GM18873 (cell line): Measurements from ENCODE around the gene NRP2.

ENCODE experiments used
- ATAC-seq: cut with Tn5 transposase; IDR thresholded peaks from one replicate; pipeline ENCODE4 v1.9.1; 2021; ENCODE audit warnings: mild to moderate bottlenecking, moderate library complexity, moderate number of reproducible peaks; ENCODE audit not compliant: unreplicated experiment, low FRiP score

NRP2 gene

DNA sequence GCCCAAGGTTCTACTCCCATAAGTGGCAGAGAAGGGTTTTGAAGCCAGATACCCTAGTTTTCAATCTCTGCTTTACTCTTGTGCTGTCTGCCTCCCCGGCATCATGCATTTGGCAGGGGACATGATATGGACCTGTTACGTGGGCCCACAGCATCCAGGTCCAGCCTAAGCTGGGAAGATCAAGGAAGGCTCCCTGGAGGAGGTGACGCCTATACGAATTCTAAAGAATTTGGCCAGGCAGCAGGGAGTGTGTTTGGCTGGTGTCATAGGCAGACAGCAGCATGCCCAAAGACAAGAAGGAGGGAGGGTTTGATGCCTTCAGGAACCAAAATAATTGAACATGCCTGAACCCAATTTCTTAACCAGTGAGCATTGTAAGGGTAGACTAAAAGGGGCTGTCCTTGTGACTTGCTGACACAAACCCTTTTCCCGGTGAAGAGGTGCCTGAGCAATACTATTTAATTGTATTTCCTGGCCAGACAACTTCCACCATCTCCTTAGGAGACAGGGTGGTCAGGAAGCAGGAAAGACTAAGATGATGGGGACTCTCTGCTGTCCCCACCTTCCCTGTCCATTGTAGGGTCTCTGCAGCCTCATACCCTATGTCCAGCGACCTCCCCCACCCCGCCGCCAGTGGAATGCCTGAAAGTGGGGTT, 21.3 kb downstream of the NRP2 start:
- ATAC-seq, result no peak

DNA sequence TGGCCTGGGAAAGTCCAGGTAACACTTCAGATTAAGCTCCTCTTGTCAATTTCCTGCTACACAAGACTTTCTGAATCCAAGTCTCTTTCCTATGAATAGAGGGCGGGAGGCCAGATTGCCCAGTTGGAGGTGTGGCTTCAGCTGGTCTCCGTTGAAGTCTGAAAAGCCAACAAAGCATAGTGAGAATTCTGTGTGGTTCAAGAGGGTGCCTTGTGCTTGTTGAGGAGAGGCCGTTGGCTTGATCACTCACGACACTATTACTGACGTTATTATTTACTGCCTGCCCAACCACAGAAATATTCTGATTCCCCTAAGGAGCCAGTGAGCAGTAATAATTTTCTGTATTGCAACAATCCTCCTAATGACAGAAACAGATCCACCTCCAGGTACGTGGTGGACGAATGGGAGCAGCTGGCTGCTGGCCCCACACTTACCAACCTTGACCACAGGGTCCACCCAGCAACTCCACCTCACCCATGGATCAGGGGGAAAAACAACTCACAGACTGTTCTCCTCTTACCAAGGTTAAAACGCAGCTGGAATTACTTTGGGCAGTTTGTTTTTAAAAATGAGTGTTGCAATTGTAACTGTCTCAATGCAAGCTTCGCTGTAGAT, 21.9 kb downstream of the NRP2 start:
- ATAC-seq, result no peak

DNA sequence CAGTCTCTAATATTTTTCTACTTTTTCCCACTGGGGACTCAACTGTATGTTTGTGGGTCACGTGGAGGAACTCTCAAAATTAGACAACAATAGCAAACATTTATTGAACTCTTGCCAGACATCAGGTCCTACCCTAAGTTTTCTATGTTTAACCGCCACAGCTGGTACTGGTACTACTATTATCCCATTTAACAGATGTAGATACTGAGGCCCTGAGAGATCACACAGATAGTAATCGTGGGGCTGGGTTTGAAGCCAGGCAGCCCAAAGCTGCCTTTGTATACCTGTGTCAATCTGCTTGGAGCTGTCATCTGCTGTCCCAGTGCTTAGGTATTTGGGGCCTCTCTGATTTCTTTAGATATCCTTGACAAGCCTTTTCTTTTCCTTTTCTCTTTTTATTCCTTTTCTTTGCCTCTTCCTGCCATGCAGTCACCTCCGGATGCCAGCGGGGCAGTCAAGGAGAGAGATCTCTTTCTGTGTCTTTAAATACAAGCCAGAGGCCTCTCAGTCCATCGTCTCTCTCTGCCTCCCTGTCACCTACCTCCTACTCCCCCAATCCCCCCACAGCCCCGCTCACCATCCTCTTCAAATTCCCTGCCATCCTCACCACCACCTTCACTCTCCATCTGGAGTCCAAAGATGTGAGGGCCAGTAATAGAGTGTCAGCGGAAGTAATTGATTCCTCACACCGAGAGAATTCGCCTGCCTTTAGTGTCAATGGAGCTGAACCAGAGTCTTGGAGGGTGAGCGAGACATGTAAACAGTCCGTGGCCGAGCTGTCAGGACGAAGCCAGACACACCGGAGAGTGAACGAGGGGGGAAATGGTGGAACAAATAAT, 23.4 kb downstream of the NRP2 start:
- no peak for ATAC-seq

DNA sequence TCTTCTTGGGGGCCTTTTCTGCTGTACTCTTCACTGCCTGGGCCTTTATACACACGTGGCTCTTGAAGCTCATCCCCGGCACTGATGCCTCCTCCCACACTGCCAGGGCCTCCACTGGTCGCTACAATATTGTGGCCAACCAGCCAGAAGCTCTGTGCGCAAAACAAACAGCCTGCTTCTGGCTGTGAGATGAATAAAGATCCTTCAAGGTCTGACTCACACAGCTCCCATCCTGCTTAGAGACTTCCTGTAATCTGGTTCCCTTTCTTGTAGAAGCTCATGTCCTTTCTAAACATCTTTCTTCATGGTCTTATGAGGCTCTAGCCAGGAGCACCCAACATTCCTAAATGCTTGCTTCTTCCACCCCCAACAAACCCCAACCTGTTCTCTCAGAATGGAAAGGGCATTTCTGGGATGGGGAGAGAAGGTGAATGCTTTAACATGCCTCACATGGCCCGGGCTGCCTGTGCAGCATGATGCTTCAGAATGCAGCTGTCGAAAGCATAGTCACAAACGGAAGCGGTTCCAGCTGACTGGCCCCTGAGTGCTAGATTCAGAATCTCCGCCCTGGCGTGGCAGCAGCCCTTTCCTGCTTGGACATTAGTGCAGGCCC, 24.6 kb downstream of the NRP2 start:
- ATAC-seq, result peak; percentile 96

DNA sequence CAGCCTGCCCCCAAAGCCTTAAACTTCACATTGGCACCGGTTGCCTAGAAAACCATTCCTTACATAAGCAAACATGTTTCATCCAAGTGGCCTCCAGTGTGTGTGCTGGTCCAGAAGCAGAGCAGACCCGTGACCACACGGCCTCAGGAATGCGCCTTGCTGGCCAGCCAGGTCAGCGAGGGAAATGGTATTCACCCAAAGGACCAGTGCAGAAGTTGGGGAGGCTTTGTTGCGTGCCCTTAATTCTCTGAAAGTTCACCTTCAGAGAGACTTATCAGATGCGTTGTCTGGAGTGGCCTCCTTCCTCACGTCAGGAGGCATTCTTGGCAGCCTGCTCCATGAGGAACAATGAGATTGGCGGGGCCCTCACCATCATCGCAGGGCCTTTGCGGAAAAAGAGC, 25.9 kb downstream of the NRP2 start:
- ATAC-seq, result no peak

DNA sequence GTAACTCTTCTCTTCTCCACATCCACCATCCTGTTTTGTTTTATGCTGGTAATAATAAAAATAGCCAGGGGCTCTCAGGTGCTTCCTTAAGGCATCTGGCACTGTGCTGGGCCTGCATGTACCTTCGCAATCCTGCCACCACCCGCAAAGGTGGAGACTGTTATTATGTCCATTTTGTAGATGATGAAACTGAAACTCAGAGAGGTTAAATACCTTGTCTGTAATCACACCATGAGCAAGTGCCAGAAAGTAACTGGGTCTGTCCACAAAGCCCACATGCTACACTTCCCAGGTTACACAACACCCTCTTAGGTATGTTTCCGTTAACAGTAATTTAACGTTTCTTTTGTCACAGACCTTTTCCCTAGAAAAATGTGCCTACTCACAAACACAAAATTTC, 27.0 kb downstream of the NRP2 start:
- no peak for ATAC-seq

DNA sequence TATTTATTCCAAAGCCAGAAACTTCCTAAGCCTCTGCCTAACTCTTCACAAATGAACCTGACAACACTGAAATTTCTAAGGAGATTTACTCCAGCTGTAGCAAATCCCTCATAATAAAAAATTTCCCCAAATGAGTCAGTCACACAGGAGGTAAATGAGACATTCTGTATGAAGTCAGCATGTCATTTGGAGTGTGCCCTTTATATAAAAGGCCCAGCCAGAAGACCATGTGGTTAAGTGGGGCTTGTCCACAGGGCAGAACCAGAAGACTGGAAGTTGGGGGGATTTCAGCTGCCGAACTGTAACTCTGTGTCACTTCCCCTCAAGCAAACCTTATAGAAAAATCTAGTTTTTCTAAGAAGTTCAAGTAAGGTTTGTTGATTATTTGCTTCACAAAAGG, 30.2 kb downstream of the NRP2 start:
- no peak for ATAC-seq

DNA sequence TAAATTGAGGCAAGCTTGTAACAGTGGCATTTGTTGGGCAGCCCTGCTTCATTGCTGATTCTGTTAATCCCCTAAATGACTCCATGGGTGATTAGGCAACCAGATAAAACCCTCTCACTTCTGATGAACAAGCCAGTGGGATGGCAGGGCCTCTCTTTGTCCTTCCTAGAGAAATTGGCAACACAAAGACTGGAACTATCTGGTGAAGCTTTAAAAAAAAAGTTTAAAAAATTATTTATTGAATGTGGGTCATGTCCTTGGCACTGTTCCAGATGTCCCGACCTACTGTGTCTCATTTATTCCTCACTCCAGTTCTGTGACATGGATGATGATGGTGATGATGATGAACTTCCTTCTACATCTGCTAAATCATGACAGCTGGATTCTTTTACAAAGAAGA, 30.8 kb downstream of the NRP2 start:
- no peak for ATAC-seq

DNA sequence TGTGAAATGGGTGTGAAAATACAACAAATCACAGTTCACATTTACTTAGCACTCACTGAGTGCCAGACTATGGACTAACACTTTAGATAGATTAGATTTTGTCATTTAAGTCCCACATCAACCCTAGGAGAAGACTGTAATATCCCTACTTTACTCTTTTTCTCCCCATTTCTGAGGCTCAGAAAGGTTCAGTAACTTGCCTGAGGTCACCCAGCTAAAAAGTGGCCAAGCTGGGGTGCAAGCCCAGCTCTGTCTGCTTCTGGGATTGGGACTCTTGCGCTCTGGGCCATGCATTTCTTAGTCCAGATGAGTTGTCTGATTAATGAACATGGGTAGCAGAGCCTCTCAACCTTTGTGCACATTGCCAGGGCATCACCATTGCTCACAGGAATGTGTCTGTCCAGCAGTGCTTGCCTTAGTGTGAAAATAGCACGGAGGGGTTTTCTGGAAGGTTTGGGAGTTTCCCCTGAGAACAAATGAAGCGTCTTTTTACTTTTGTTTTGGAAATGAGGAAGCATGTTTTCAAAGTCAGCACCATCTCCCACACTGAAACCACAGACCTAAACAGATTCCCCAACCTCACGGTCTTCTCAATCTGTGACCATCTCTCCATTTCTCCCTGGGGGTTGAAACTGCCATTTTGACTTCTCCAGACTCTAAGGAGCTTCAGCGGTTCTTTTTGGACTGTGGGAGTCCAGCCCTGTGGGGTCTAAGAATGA, 31.9 kb downstream of the NRP2 start:
- ATAC-seq, result peak; percentile 67

DNA sequence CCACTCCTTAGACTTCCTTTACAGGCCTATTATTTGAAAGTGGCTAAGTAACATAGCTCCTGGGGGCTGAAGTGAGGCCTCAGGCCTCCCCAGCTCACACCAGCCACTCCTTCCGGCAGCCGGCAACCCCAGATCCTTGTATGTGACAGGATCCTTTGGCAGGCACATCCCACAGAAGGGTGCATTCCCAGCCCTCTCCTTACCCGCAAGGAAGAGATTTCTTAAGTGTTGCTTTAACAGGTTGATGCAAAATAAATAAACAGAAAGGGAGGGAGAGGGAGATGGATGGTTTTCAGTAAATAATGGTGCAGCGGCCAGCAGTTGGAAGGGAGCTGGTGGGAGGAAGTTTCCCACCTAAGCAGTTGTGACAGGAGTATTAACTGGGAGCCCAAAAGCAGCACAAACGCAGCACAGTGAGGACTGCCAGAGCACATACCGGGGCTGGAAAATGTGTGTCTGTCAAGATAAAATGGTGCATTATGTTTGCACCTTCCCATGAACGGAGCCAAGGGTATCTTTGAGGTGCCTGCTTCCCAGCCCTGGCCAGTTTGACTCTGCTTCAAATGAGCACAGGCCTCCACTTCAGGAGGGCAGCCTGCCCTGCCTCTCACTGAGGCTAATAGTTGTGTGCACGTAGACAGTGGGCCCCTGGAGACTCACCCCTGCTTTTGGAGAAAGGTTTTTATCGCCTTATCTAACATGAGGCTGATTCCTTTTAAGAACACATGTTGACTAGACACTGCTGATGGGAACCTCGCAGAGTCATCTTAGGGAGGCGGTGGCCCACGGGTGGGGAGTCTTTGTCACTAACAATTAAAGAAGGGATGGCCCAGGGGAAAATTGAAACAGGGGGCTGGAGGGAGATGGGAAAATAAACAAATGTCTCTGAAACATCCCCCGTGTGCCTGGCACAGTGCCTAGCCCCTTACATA, 32.8 kb downstream of the NRP2 start:
- ATAC-seq, result no peak

DNA sequence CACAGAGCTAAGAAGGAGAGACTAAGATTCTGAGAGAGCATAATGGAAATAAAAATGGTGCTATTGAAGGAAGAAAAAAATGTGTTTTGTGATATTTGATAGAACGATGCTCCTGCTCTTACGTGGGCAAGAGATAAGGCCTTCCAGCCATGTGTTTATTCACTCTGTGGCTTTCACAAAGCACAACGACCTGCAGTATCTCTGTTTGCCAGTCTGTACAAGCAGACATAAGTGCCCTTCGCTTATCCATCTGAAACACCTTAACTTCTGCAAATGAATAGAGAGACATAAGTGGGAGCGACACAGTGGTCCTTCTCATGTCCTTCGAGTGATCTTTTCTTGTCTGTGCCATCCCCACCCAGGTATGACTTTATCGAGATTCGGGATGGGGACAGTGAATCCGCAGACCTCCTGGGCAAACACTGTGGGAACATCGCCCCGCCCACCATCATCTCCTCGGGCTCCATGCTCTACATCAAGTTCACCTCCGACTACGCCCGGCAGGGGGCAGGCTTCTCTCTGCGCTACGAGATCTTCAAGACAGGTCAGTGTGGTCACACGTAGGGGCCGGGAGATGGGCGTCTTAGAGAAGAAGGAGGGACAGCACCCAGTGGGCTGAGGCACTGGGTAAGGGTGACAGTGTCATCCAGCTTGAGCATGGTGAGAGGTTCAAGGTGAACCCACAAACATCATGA, 33.7 kb downstream of the NRP2 start:
- ATAC-seq, result no peak

DNA sequence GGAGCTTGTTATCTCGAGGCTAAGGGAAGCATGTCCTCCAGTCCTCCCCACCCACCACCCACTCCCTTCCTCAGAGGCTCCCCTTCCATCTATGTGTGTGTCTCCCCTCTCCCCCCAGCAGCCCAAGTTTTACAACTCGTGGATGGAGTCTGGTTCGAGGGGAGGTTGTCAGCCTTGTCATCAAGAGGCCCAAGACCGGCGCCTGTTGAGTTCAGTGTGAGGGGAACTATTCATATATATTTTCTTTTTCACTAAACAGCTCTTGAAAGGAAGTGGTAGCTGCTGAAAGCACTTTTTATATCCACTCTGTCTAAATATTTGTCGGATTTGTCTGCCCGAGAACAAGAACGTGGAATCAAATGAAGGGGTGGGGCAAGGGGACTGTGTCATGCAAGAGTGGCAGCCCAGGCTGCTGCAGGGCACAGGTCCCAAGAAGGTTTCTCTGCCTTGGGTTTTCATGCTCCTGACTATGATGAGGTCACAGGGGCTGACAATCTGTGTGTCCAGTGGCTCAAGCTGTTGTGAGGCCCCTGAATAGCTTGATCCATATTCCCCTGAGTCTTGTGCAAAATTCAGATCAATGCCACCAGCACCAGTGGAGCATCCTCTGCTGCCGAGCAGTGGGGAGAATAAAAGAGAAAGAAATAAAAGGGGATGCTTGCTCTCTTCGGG, 35.0 kb downstream of the NRP2 start:
- no peak for ATAC-seq

DNA sequence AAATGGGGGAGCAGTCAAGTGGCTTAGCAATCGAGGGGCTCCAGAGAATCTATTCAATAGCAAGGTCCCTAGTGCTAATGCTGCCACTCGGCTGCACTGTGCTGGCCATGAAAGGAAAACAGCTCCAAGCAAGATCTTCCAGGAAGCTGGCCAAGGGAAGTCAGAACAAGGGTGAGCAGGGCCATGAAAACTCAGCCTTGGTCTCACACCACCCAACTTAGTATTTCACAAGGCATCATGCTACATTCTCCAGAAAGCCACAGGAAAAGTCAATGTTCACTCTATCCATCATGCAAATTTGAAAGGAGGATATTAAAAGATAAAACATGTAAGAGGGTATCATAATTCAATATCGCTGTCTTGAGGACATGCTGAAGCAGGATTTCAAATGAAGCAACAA, 35.7 kb downstream of the NRP2 start:
- ATAC-seq, result no peak

DNA sequence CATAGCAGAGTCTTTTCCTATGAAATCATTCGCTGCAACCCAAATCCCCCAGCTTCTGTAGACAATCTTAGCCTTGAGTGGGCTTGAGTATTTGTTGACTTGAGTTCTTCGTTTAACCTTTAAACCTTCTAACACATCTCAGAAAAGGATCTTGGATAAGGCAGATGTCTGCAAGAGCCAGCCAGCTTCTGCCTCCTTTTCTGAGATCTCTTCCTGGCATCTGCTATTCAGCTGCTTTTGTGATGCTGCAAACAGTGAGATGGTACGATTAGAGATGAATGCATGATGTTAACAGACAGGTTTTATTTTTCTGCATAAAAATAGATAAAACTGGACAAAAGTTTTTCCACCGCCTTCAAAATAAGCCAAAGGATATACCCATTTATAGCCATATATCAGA, 37.5 kb downstream of the NRP2 start:
- no peak for ATAC-seq

DNA sequence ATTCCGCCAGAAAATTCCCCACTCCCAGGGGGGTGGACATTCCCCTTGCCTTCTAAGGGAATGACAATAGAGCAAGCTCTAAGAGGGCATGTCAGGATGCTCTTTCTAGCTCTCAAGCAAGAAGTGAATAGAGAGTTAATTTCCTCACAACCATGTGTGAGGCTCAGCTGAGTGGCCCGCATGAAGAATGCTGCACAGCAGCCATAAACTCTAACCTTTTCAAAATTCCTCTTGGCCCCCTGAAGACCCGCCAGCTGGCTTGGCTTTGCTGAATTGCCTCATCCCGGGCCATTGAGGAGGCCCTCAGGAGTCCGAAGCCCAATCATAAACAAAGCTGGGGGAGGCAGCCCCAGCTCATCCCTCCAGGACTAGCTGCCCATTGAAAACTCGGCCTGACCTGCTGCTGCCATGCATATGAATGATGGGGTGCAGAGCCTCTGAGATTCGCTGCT, 38.2 kb downstream of the NRP2 start:
- ATAC-seq, result no peak

DNA sequence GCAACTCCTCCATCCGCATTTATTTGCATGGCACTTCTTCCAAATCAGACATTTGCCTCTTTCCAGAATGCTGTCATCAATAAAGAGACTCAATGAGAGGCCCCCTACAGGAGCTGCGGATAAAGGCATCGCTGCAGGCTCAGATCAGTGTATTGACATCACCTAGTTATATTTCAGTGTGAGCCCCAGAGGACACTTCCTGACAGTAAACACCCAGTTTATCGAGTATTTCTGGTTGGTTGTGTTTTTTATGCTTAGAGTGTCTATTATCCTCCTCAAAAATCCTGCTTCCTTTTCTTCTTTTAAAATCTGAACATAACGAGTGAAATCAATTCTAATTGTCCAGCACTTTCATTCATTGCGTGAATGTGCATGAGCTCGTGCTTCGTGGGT, 38.8 kb downstream of the NRP2 start:
- ATAC-seq, result no peak

DNA sequence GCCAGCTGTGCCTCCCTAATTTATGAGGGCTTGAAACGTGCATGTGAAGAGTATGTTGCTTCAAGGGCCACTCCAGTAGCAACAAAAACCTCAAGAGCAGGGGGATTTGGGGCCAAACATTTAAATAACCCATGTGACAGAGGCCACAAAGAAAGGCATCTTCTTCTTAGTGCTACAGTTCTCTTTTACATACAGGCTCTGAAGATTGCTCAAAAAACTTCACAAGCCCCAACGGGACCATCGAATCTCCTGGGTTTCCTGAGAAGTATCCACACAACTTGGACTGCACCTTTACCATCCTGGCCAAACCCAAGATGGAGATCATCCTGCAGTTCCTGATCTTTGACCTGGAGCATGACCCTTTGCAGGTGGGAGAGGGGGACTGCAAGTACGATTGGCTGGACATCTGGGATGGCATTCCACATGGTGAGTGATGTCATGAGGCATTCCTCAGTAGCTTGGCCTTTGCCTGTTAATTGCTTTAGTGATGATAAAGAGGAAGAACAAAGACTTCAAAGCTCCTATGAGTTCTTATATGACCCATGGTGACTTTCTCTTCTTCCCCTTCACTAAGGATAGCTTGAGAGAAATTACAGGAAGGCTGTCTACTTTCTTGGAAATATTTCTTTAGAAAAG, 40.1 kb downstream of the NRP2 start:
- no peak for ATAC-seq

DNA sequence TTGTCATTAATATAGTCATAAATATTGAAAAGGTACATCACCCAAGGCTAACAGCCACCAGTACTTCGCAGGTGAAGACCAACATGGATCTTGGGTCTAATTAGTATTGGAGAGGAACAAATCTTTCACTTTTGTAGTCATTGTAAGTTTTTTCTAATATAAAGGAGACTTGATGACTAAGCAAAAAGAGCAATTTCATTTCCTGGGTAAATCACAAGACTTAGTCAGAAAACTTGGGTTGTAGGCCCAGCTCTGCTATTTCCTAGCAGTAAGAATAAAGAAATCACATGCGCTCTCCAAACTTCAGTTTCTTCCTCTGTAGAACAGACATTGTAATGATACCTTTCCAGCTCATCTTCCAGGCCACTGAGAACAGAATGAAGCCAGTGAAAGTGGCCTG, 40.9 kb downstream of the NRP2 start:
- no peak for ATAC-seq
